ENCODE results near the gene SFMBT2.

SFMBT2 gene

DNA sequence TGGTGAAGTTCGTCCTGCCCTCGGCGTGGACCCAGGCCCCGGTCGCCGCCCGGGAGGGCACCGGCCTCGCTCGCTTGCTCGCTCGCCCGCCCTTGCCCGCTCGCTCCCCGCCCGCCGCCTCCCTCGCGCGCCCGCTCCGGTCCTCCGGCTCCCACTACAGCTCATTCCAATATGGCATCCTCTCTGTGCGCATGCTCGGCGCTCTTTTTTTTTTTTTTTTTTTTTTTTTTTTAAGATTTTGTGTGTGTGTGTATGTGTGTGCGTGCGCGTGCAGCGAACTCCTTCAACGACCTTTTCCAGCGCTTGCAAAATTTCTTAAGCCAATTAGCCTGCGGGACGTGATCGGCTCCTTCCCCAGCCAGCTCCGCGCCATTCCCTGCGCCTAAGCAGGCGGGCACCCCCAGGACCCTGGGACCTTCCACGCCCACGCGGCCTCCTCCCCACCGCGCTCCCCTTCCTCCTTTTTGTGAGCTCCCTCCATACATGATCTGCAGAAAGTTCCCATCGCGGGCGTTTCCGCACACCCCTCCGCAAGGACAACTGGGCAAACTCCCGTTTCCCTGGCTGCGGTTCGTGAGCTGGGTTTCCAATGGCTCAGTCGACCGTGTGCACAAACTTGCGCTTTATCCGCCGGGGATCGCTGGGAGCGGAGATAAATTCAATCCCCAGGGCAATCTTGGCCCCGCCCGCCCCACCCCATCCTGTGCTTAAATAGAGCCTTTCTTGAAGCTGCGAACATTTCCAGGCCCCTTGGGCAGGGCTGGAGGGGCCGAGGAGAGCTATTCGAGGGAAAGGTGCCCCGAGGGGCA lies at the start of gene SFMBT2:
Gene SFMBT2 (minus strand): TSS at position 173 of the 809 bp plus-strand sequence. CDS start 29,136 bp downstream, outside the sequence.
- no peak for DNase-seq (ENCODE audit: low read depth)

DNA sequence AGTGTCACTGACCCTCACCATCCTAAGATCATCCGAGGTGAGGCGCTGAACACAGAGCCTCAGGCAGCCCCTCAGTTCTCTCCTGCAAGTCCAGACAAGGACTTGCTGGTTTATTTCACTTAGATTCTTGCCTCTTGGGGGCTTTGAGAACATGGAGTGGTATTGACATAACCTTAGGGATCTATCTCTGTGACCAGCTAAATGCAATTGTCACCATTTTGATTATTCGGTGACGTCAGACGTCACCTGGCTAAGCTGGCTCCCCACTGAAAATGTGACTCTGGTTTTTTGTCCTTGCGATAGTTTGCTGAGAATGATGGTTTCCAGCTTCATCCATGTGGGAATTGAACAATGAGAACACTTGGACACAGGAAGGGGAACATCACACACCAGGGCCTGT lies 49.2 kb upstream of the SFMBT2 start:
- no peak for DNase-seq (ENCODE audit: low read depth)

- DNase-seq (ENCODE audit: low read depth): no peak
Observed at GRCh38 chr10:7458556-7458955, 47.7 kb upstream of the SFMBT2 start.

- no peak for DNase-seq (ENCODE audit: low read depth)
Observed at GRCh38 chr10:7457478-7458316, 46.9 kb upstream of the SFMBT2 start.

DNA sequence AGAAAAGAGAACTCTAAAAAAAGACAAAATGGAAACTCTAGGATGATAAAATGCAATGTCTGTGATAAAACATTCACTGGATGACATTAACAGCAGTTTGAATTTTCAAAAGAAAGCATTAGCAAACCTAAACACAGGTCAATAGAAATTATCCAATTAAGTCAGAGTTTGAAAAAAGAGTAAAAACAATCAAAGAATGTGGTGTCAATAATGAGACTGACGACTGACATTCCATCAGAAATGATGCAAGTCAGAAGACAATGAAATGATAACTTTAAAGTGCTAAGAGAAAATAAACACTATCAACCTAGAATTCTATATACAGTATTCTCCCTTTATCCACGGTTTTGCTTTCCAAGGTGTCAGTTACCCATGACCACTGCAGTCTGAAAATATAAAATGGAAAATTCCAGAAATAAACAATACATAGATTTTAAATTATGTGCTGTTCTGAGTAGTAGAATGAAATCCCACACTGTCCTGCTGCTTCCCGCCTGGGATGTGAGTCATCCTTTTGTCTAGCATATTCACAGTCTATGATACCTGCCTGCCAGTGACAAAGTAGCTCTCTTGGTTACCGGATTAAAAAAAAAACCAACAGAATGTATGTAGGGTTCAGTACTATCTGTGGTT lies 38.3 kb upstream of the SFMBT2 start:
- DNase-seq (ENCODE audit: low read depth): no peak

GRCh38 chr10:7445474-7446185 lies 34.8 kb upstream of the SFMBT2 start:
- DNase-seq (ENCODE audit: low read depth): no peak

DNA sequence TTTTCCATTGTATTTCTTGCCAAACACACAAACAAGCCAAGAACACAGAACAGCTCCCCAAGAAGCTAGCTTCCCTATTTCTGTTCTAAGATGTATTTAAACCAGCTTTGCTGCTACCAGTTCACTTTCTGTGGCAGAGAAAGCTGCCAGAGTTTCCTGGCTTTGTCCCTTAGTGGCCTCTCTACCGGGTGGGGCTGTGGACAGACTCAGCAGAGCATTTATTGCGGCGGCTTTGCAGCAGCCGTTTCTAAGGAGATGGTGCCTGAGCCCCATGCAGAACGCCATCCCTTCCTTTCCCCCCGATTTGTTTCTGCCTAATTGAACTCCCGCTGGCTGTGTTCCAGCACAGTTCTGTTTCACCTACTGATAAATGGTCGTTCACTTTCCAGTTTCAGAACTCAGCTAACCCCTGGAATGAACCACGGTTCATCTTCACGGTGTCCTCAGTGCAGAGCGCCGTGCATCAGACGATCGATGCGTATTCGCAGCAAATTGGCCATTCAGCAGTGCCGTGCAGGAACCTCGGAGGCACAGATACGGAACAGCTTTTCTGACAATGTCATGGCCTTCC lies 33.8 kb upstream of the SFMBT2 start:
- no peak for DNase-seq (ENCODE audit: low read depth)

GRCh38 chr10:7443036-7443435 lies 32.2 kb upstream of the SFMBT2 start:
- DNase-seq (ENCODE audit: low read depth): no peak

DNA sequence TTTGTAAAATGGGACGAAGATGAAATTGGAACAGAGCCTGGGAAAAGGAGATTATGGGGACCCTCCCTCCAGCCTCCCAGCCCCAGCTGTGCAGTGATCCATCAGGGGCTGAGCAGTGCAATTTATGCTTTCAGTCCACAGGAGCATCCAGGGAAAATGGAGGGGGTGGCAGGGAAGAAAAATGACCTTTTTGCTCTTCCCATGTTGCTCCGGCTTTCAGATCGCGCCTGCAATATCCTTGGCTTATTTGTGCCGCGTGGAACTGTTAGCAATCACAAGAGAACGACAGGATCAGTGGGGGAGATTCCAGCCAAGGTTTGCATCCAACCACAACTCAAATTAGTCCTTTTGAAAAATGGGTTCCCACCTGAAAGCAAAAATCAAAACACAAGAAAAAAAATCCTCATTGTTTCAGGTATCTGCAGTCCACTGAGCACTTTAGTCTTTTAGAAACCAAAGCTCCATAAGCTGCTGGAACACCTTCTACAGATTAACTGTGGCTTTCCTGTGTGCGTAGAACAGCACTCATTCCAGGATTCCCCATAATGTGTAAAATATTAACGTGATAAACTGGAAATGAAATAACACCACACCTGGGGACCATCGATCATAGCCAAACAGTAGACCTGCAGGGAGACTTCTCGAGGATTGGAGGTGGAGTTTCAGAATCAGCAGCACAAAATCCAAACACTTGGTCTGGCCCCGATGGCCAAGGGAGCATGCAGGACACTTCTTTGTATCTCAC lies 30.7 kb upstream of the SFMBT2 start:
- no peak for DNase-seq (ENCODE audit: low read depth)

DNA sequence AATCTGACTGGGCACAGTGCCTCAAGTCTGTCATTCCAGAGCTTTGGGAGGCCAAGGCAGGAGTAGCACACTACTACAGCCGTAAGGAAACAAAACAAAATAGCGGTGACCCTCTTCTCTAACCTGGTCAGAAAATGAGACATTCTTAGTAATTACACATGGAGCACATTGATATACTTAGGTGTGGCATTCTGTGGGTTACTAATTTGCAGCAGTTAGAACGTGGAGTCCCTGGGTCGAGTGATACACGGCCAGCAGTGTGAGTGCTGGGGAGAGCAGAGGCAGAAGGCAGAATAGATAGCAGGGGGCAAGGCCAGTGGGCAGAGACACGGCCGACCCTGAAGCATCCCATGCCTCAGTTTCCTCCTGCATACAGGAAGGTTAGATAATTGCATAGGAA lies 28.9 kb upstream of the SFMBT2 start:
- no peak for DNase-seq (ENCODE audit: low read depth)

DNA sequence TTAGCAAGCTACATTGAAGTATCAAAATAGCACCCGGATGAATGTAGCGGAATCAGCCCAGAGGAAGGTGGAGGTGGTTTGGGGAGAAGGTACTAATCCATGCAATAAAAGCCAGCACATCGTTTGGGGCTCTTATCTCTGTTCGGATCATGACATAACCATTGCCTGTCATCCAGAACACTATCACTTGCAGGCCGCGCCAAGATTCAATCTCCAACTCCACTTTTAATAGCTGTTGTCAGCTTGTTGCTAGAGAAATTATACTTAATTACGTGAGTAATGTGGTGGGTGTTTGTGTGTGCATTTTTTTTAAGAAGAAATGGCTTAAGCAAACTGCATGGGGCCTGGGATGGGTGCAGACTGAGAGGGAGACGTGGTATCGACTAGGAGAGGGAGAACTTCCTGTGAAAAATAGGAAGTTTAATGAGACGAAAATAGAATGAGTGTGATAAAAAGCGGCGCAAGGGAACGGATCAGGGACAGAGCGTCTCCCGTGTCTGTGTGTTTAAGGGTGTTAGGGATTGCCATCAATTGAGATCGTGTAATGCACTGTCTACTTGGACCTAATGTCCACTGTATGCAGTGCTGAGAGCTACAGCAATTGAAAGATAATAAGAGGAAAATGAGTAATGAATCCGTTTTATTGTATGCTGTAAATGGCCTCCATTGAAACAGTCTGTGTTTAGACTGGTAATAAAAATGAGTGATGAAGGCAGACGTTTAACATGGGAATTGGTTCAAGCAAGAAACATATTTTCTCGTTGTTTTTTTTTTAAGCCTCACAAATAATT lies 27.6 kb upstream of the SFMBT2 start:
- no peak for DNase-seq (ENCODE audit: low read depth)

GRCh38 chr10:7436490-7437100 lies 25.8 kb upstream of the SFMBT2 start:
- no peak for DNase-seq (ENCODE audit: low read depth)

DNA sequence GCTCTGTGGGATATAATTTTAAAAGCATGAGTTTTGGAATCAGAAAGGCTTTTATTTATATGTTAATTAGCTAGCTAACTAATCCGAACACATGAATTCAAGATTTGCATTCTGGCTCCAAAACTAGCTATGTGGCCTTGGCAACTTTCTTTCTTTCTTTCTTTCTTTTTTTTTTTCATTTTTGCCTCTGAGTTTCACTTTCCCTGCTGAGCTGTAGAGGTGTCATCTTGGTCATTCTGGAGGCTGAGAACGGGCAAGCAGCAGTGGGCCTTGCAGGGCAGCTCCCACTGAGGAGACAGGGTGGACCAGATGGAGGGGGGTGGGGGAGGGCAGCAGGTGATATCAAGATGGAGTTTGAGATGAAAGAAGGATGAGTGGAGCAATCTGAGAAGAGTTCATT lies 24.8 kb upstream of the SFMBT2 start:
- no peak for DNase-seq (ENCODE audit: low read depth)

- DNase-seq (ENCODE audit: low read depth): no peak
Observed at GRCh38 chr10:7434378-7434777, 23.5 kb upstream of the SFMBT2 start.

- no peak for DNase-seq (ENCODE audit: low read depth)
Observed at GRCh38 chr10:7433861-7434260, 23.0 kb upstream of the SFMBT2 start.

- DNase-seq (ENCODE audit: low read depth): no peak
Observed at GRCh38 chr10:7432884-7433726, 22.3 kb upstream of the SFMBT2 start.

- DNase-seq (ENCODE audit: low read depth): no peak
Observed at GRCh38 chr10:7428673-7429350, 18.0 kb upstream of the SFMBT2 start.

- no peak for DNase-seq (ENCODE audit: low read depth)
Observed at GRCh38 chr10:7426349-7426748, 15.5 kb upstream of the SFMBT2 start.

All from activated gamma-delta T cell treated with anti-CD3 and anti-CD28 coated beads, Interleukin-2, amount 50 U/mL, for 16 hours (primary cell).